Neural progenitor cell (in vitro differentiated cells): ENCODE measurements around the gene SIX4. TPM values are rescaled to one million over a fixed set of nuclear protein-coding genes. Genes with fewer than 3 reads are reported as not detected.

Experiments
- DNase-seq: peaks from one replicate; pipeline ENCODE4 v3.0.0-alpha.2; 2016; ENCODE audit warnings: low spot score
- H2AFZ ChIP-seq: fragments of 200-600 bp; sonication (generic); replicated peaks from 2 replicates; pipeline ENCODE4 v1.6.1; 2016; ENCODE audit warnings: antibody characterized with exemption
- H3F3A ChIP-seq: fragments of 200-600 bp; sonication (generic); 2 replicates; pipeline ENCODE4 v1.6.1; 2016; ENCODE audit warnings: antibody characterized with exemption, low read depth
- H3K27ac ChIP-seq: fragments of 200-600 bp; sonication (generic); 2 replicates; pipeline ENCODE4 v1.5.1; 2016; ENCODE audit warnings: mild to moderate bottlenecking
- H3K27me3 ChIP-seq: fragments of 200-600 bp; sonication (generic); 2 replicates; pipeline ENCODE4 v1.6.1; 2016; ENCODE audit warnings: mild to moderate bottlenecking, moderate library complexity
- H3K36me3 ChIP-seq: fragments of 200-600 bp; sonication (generic); 2 replicates; pipeline ENCODE4 v1.5.1; 2016
- H3K4me1 ChIP-seq: fragments of 200-600 bp; sonication (generic); 2 replicates; pipeline ENCODE4 v1.6.1; 2016; ENCODE audit warnings: mixed run types
- H3K4me2 ChIP-seq: fragments of 200-600 bp; sonication (generic); 2 replicates; pipeline ENCODE4 v1.6.1; 2016
- H3K4me3 ChIP-seq: fragments of 200-600 bp; sonication (generic); 2 replicates; pipeline ENCODE4 v1.5.1; 2016
- H3K79me2 ChIP-seq: fragments of 200-600 bp; sonication (generic); 2 replicates; pipeline ENCODE4 v1.6.1; 2016; ENCODE audit warnings: low read depth
- H3K9ac ChIP-seq: fragments of 200-600 bp; sonication (generic); 2 replicates; pipeline ENCODE4 v1.6.1; 2016
- H3K9me3 ChIP-seq: fragments of 200-600 bp; sonication (generic); 2 replicates; pipeline ENCODE4 v1.5.1; 2016; ENCODE audit warnings: low read depth
- H4K20me1 ChIP-seq: fragments of 200-600 bp; sonication (generic); 2 replicates; pipeline ENCODE4 v1.6.1; 2016; ENCODE audit warnings: low read depth
- H3K27ac Mint-ChIP-seq: 3 replicates; pipeline ENCODE4 v1.8.0; 2021; ENCODE audit warnings: mixed read lengths
- H3K27me3 Mint-ChIP-seq: 2 replicates; pipeline ENCODE4 v1.8.0; 2022; ENCODE audit warnings: low read depth, mild to moderate bottlenecking, inconsistent platforms, moderate library complexity, mixed read lengths; ENCODE audit not compliant: insufficient read depth
- H3K36me3 Mint-ChIP-seq: 3 replicates; pipeline ENCODE4 v1.8.0; 2021; ENCODE audit warnings: mixed read lengths
- H3K4me1 Mint-ChIP-seq: 3 replicates; pipeline ENCODE4 v1.8.0; 2021; ENCODE audit warnings: mixed read lengths
- H3K4me3 Mint-ChIP-seq: 3 replicates; pipeline ENCODE4 v1.8.0; 2021; ENCODE audit warnings: mild to moderate bottlenecking, moderate library complexity, mixed read lengths
- H3K9me3 Mint-ChIP-seq: 3 replicates; pipeline ENCODE4 v1.8.0; 2020; ENCODE audit warnings: mixed read lengths
- CTCF ChIP-seq: fragments of 200-600 bp; sonication (generic); IDR thresholded peaks from 2 replicates; pipeline ENCODE4 v1.5.1; 2017; ENCODE audit warnings: antibody characterized with exemption, mild to moderate bottlenecking
- EZH2 ChIP-seq: fragments of 200-600 bp; sonication (generic); IDR thresholded peaks from 2 replicates; pipeline ENCODE4 v1.6.1; 2017; ENCODE audit warnings: antibody characterized with exemption, mild to moderate bottlenecking, moderate library complexity
- EZH2phosphoT487 ChIP-seq: fragments of 200-600 bp; sonication (generic); IDR thresholded peaks from 2 replicates; pipeline ENCODE4 v1.6.1; 2017; ENCODE audit warnings: antibody characterized with exemption
- total RNA-seq: library from RNA; depleted of rRNA; stranded (reverse); fragments of >200 nt; gene quantifications from 2 replicates; pipeline ENCODE4 v1.2.3, GENCODE V29; 2015; ENCODE audit warnings: low replicate concordance

SIX4 gene
- total RNA-seq, 1 donor from 2014 or later: 32.9 TPM

DNA sequence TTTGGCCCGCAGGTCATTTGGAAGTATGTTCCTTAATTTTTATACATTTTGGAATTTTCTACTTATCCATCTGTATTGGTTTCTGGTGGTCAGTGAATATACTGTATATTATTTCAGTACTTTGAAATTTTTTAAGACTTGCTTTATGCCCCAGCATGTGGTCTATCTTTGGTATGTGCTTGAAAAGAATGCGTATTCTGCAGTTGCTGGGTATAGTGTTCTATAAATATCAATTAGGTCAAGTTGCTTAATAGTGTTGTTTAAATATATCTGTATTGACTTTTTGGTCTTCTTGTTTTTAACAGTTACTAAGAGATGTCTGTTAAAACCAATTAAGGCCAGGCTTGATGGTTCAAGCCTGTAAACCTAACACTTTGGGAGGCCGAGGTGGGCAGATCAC, 53.2 kb downstream of the SIX4 start:
- no peaks in the 10 kb centered on the region for H3F3A ChIP-seq
- Mint-ChIP-seq H3K27me3 (no peaks in the 10 kb centered on the region), H3K9me3 (no peaks in the 10 kb centered on the region), H3K27ac (no peak overlapping the region), H3K4me3 (no peak overlapping the region), H3K36me3 (no peaks in the 10 kb centered on the region), H3K4me1 (no peaks in the 10 kb centered on the region)
- no peak for TF ChIP-seq EZH2phosphoT487
- no peak for TF ChIP-seq CTCF
- H3K4me3 ChIP-seq: no peak overlapping the region
- no peaks in the 10 kb centered on the region for H3K79me2 ChIP-seq
- H3K9ac ChIP-seq: no peak overlapping the region
- H4K20me1 ChIP-seq: no peaks in the 10 kb centered on the region
- no peaks in the 10 kb centered on the region for H3K36me3 ChIP-seq
- no peaks in the 10 kb centered on the region for H3K9me3 ChIP-seq
- no peak overlapping the region for H3K27ac ChIP-seq
- H3K27me3 ChIP-seq: no peaks in the 10 kb centered on the region
- DNase-seq: no peak
- H2AFZ ChIP-seq: no peak overlapping the region
- H3K4me2 ChIP-seq: no peak overlapping the region
- H3K4me1 ChIP-seq: no peaks in the 10 kb centered on the region

DNA sequence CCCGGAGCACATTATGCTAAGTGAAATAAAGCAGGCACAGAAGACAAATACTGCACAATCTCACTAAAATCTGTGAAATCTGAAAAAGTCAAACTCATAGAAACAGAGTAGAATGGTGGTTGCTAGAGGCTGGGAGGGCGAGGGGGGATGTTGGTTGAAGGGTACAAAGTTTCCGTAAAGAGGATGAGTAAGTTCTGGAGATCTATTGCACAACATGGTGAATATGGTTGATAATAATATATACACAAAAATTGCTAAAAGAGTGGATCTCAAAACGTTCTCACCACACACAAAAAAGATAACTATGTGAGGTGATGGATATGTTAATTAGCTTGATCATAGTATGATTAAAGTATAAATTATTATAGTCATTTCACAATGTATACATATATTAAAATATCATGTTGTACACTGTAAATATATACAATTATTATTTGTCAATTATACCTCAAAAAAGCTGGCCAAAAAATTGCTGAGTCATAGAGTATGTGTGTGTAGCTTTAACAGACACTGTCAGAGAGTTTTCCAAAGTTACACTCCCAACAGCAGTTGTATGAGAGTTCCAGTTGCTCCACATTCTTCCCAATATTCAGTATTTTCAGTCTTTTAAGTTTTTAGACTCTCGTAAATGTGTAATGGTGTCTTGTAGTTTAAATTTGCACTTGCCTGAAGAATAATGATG, 55.6 kb downstream of the SIX4 start:
- Histone ChIP-seq H3K79me2 (no peaks in the 10 kb centered on the region), H4K20me1 (no peaks in the 10 kb centered on the region), H3F3A (no peaks in the 10 kb centered on the region), H3K27me3 (no peaks in the 10 kb centered on the region), H3K9ac (no peak overlapping the region), H3K4me2 (no peak overlapping the region), H3K9me3 (no peaks in the 10 kb centered on the region), H3K4me1 (no peaks in the 10 kb centered on the region), H3K4me3 (no peak overlapping the region), H3K36me3 (no peaks in the 10 kb centered on the region), H2AFZ (no peak overlapping the region), H3K27ac (no peak overlapping the region)
- Mint-ChIP-seq H3K36me3 (no peaks in the 10 kb centered on the region), H3K4me1 (no peaks in the 10 kb centered on the region), H3K9me3 (no peaks in the 10 kb centered on the region), H3K27ac (no peak overlapping the region), H3K27me3 (no peaks in the 10 kb centered on the region), H3K4me3 (no peak overlapping the region)
- TF ChIP-seq EZH2 (no peak), EZH2phosphoT487 (no peak), CTCF (no peak)
- DNase-seq: no peak

DNA sequence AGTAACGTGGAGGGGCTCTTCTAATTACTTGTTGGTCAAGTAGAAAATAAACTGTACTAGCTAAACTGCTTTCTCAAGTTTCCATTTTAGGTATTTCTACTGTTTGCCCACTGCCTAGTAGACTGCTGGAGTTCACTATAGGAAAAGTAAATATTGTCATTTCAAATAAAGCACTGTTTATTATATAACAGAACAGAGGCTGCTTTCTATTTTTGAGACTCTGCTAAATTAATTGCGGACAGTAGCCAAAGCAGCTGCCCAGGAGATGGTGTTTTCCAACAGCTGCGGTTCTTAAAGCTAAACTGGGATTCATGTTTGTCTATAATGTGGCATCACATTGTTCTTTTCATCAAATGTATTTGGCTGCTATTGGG, 59.0 kb downstream of the SIX4 start:
- Mint-ChIP-seq H3K4me1 (no peaks in the 10 kb centered on the region), H3K27me3 (peaks cover 9% of the 10 kb centered on the region), H3K4me3 (no peak overlapping the region), H3K9me3 (no peaks in the 10 kb centered on the region), H3K27ac (no peak overlapping the region), H3K36me3 (no peaks in the 10 kb centered on the region)
- no peaks in the 10 kb centered on the region for H4K20me1 ChIP-seq
- no peak overlapping the region for H2AFZ ChIP-seq
- no peak for DNase-seq
- no peak overlapping the region for H3K4me2 ChIP-seq
- no peaks in the 10 kb centered on the region for H3K4me1 ChIP-seq
- TF ChIP-seq CTCF (no peak), EZH2 (no peak), EZH2phosphoT487 (no peak)
- no peak overlapping the region for H3K9ac ChIP-seq
- no peaks in the 10 kb centered on the region for H3K79me2 ChIP-seq
- H3K36me3 ChIP-seq: no peaks in the 10 kb centered on the region
- H3K27me3 ChIP-seq: peaks cover 10% of the 10 kb centered on the region
- H3K4me3 ChIP-seq: no peak overlapping the region
- H3K27ac ChIP-seq: no peak overlapping the region
- H3K9me3 ChIP-seq: no peaks in the 10 kb centered on the region
- no peaks in the 10 kb centered on the region for H3F3A ChIP-seq
